Inflammatory macrophage treated with lipopolysaccharide for 4 hours (primary cell): ENCODE results near the gene TOLLIP.
"Not testable (repeated sequence)": the region's sequence is repeated elsewhere in the genome, so short reads cannot be mapped to it uniquely, and the experiment has no call there.

Experiments
- DNase-seq: peaks from one replicate; pipeline ENCODE4 v3.0.0-alpha.2; 2020

The TOLLIP gene

GRCh38 chr11:1280116-1281035 lies 29.1 kb downstream of the TOLLIP start:
- no peak for DNase-seq

GRCh38 chr11:1279674-1280055 lies 29.8 kb downstream of the TOLLIP start:
- no peak for DNase-seq

- no peak for DNase-seq
Measured at GRCh38 chr11:1278766-1279673, 30.4 kb downstream of the TOLLIP start.

- no peak for DNase-seq
Measured at GRCh38 chr11:1277936-1278512, 31.4 kb downstream of the TOLLIP start.

- DNase-seq = no peak
Measured at GRCh38 chr11:1276866-1277615, 32.4 kb downstream of the TOLLIP start.

GRCh38 chr11:1276041-1276790 lies 33.2 kb downstream of the TOLLIP start:
- DNase-seq = no peak

GRCh38 chr11:1275021-1275420 lies 34.4 kb downstream of the TOLLIP start:
- no peak for DNase-seq

- DNase-seq = no peak
Measured at GRCh38 chr11:1274501-1274900, 34.9 kb downstream of the TOLLIP start.

- DNase-seq = no peak
Measured at GRCh38 chr11:1272531-1272930, 36.9 kb downstream of the TOLLIP start.

GRCh38 chr11:1271927-1272326 lies 37.5 kb downstream of the TOLLIP start:
- no peak for DNase-seq

- no peak for DNase-seq
Measured at GRCh38 chr11:1271406-1271805, 38.0 kb downstream of the TOLLIP start.

- no peak for DNase-seq
Measured at GRCh38 chr11:1271002-1271401, 38.4 kb downstream of the TOLLIP start.

GRCh38 chr11:1270476-1270875 lies 39.0 kb downstream of the TOLLIP start:
- DNase-seq = no peak

GRCh38 chr11:1269957-1270356 lies 39.5 kb downstream of the TOLLIP start:
- DNase-seq = no peak

- no peak for DNase-seq
Measured at GRCh38 chr11:1267441-1268100, 41.9 kb downstream of the TOLLIP start.

GRCh38 chr11:1266976-1267375 lies 42.5 kb downstream of the TOLLIP start:
- peak; percentile 58 for DNase-seq

- not testable (repeated sequence) for DNase-seq
Measured at GRCh38 chr11:1265480-1265879, 44.0 kb downstream of the TOLLIP start.

GRCh38 chr11:1264444-1264843 lies 45.0 kb downstream of the TOLLIP start:
- DNase-seq = peak; percentile 77

- DNase-seq = peak; percentile 31
Measured at GRCh38 chr11:1263010-1263409, 46.4 kb downstream of the TOLLIP start.

GRCh38 chr11:1262172-1263006 lies 47.0 kb downstream of the TOLLIP start:
- peak; percentile 89 for DNase-seq
